ENCODE measurements around the gene BAZ2B. TPM values are rescaled to one million over a fixed set of nuclear protein-coding genes. Genes with fewer than 3 reads are reported as not detected.

The BAZ2B gene
- total and polyA plus RNA-seq, 10 donors, result 5.6 to 158 (median 86.0) TPM

DNA sequence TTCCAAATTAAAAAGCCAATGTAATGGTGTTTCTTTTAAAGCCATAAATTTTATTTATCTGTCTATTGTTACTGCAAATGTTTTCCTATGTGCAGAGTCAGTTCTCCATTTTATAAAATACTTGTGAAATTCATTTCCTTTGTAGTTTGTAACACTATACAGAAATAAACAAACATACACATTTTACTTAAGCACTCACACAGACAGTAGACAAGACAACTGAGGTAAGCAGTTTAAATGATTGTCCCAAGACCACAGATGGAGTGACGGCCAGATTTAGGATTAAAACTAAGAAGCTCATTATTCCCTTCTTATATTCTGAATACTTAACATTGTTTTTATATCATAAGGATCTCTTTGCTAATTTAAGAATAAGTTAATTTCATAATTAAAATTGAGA is 100.9 kb downstream of the BAZ2B start:
- TF ChIP-seq POLR2A (IDR thresholded peaks at IDR 0.05) (no peak), POLR2AphosphoS5 (IDR thresholded peaks at IDR 0.05) (no peak)
- TF ChIP-seq, protein P1, sequence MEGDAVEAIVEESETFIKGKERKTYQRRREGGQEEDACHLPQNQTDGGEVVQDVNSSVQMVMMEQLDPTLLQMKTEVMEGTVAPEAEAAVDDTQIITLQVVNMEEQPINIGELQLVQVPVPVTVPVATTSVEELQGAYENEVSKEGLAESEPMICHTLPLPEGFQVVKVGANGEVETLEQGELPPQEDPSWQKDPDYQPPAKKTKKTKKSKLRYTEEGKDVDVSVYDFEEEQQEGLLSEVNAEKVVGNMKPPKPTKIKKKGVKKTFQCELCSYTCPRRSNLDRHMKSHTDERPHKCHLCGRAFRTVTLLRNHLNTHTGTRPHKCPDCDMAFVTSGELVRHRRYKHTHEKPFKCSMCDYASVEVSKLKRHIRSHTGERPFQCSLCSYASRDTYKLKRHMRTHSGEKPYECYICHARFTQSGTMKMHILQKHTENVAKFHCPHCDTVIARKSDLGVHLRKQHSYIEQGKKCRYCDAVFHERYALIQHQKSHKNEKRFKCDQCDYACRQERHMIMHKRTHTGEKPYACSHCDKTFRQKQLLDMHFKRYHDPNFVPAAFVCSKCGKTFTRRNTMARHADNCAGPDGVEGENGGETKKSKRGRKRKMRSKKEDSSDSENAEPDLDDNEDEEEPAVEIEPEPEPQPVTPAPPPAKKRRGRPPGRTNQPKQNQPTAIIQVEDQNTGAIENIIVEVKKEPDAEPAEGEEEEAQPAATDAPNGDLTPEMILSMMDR (IDR thresholded peaks at IDR 0.05 in 8 of 11, conservative IDR thresholded peaks at IDR 0.05 in 3 of 11), result no peak
- DNase-seq, result no peak
- Histone ChIP-seq H3K27me3 (replicated peaks in 1 of 7) (no peaks in the 10 kb centered on the region), H3K4me1 (peaks cover 0 to 65% (median 37%) of the 10 kb centered on the region in 6 donors), H3K9me3 (no peaks in the 10 kb centered on the region), H3K27ac (peak overlapping the region in 7 of 8 donors; percentile 79 to 90 (median 88)), H3K4me3 (peak overlapping the region in 7 of 8 donors; percentile 24 to 67 (median 36)), H3K36me3 (no peaks in the 10 kb centered on the region)
- intact Hi-C loops (cut with DNase I; ENCODE audit: low total_unique reads), result no loop called here
- 28 to 39% (median 31%) methylated on average over 1 of the region's 1 CpG for WGBS, 5 donors

DNA sequence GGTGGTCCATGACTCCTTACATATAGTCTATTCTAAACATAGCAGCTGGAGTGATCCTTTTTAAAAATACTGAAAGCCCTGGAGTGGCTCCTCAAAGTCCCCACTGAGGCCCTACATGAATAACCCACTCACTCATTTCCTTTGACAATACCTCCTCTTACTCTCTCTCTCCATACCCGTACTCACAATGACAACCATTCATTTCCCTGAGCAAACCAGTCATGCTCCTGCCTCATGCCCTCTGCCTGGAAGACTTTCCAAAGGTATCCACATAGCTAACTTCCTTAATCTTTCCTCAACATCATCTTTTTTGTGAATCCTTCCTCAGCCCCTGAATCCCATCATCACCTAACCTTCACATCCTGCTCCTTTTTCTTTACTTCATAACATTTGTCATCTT is 102.6 kb downstream of the BAZ2B start:
- peak overlapping the region in 1 of 8 donors; percentile 67 for H3K4me3 ChIP-seq
- no peaks in the 10 kb centered on the region for H3K27me3 ChIP-seq (replicated peaks in 1 of 7)
- 85 to 95% (median 94%) methylated on average over 1 of the region's 1 CpG for WGBS, 5 donors
- no peaks in the 10 kb centered on the region for H3K9me3 ChIP-seq
- intact Hi-C loops (cut with DNase I; ENCODE audit: low total_unique reads), result no loop called here
- peaks cover 0 to 76% (median 37%) of the 10 kb centered on the region in 6 donors for H3K4me1 ChIP-seq
- no peak overlapping the region for H3K27ac ChIP-seq
- DNase-seq, result no peak
- no peaks in the 10 kb centered on the region for H3K36me3 ChIP-seq
- TF ChIP-seq POLR2AphosphoS5 (IDR thresholded peaks at IDR 0.05) (no peak), POLR2A (IDR thresholded peaks at IDR 0.05) (no peak)
- TF ChIP-seq, protein P1 (IDR thresholded peaks at IDR 0.05 in 8 of 11, conservative IDR thresholded peaks at IDR 0.05 in 3 of 11), result no peak

DNA sequence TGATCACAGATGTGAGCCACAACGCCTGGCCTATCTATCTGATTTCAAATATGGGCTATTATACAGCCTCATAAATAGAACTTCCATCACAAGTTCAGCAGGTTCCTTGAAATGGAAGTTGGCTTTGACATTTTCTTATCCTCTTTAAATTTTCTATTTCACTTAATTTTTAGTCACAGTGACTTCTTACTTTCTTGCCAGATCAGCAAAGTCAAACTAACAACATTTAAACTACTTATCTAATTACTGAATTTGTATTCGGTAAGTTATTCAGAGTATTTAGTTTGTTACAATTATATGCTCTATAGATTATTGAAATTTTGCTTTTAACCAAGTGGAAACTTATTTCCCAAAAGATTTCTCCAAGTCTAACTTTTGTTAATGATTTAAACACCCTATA is 108.2 kb downstream of the BAZ2B start:
- Histone ChIP-seq H3K9me3 (no peaks in the 10 kb centered on the region), H3K4me1 (peaks cover 0 to 56% (median 11%) of the 10 kb centered on the region in 6 donors), H3K27me3 (replicated peaks in 1 of 7) (no peaks in the 10 kb centered on the region), H3K4me3 (no peak overlapping the region), H3K36me3 (no peaks in the 10 kb centered on the region), H3K27ac (no peak overlapping the region)
- TF ChIP-seq POLR2AphosphoS5 (IDR thresholded peaks at IDR 0.05) (no peak), POLR2A (IDR thresholded peaks at IDR 0.05) (no peak)
- TF ChIP-seq, protein P1 (IDR thresholded peaks at IDR 0.05 in 8 of 11, conservative IDR thresholded peaks at IDR 0.05 in 3 of 11), result no peak
- intact Hi-C loops (cut with DNase I; ENCODE audit: low total_unique reads), result no loop called here
- 90 to 100% (median 96%) methylated on average over 2 of the region's 2 CpGs for WGBS, 5 donors
- DNase-seq, result no peak

DNA sequence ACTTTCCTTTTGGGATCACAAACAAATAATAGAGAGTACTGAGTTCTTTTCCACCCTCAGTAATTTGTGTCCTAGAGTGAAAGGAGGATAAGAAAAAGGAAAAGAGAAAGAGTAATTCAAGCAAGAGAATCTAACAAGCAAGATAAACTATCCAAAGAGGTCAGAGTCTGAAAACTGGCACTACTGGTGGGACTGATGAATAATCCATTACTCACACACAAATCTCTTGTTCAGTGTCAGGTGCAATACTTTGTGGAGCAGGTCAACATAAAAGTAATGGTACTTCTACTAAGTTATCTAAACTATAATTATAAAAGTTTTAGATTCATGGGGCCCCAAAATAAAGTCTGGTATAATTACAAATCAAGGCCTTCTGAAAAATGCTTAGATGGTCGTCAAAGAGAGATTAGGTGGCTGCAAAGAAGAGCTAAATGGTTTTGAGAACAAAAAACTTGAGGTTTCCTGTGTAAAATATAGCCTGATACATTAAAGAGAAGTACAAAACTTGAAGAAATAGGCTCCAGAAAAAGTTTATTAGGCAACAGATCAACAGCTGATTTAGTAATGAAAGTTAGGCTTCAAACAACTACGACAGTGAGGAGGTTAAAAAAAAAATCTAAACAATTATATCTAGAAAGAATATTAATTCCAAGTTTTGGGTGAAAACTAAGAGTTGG is 109.4 kb downstream of the BAZ2B start:
- H3K4me3 ChIP-seq, result no peak overlapping the region
- peak overlapping the region in 2 of 8 donors; percentile 5 to 12 for H3K27ac ChIP-seq
- H3K9me3 ChIP-seq, result peaks cover 0 to 5% (median 3%) of the 10 kb centered on the region in 8 donors
- peaks cover 0 to 7% (median 0%) of the 10 kb centered on the region in 6 donors for H3K36me3 ChIP-seq
- no peaks in the 10 kb centered on the region for H3K27me3 ChIP-seq (replicated peaks in 1 of 7)
- TF ChIP-seq POLR2A (IDR thresholded peaks at IDR 0.05) (no peak), POLR2AphosphoS5 (IDR thresholded peaks at IDR 0.05) (no peak)
- TF ChIP-seq, protein P1 (IDR thresholded peaks at IDR 0.05 in 8 of 11, conservative IDR thresholded peaks at IDR 0.05 in 3 of 11), result no peak
- intact Hi-C loops (cut with DNase I; ENCODE audit: low total_unique reads), result no loop called here
- H3K4me1 ChIP-seq, result peaks cover 0 to 45% (median 7%) of the 10 kb centered on the region in 6 donors
- DNase-seq, result no peak
- 27 to 48% (median 33%) methylated on average over 2 of the region's 2 CpGs for WGBS, 5 donors
